Panc1 (cell line): Measurements from ENCODE around the gene ZNF415. TPM values are rescaled to one million over a fixed set of nuclear protein-coding genes. Genes with fewer than 3 reads are reported as not detected.

Source experiments
- ATAC-seq: fragments of 200-7000 bp; cut with Tn5 transposase; 2 replicates; pipeline ENCODE4 v1.9.1; 2020; ENCODE audit warnings: mild to moderate bottlenecking, moderate library complexity
- BruUV-seq: library from RNA; stranded (reverse); fragments of 400-500 nt; replicated peaks from 2 replicates; lab custom pipeline; 2021; lab: Mats Ljungman, UMichigan
- CTCF ChIA-PET: fragments of 300-600 bp; sonication (Branson Sonifier 250); formaldehyde crosslinking; loops from one replicate; lab custom pipeline; 2022; ENCODE audit warnings: antibody characterized with exemption; lab: Charles Lee
- POLR2A ChIA-PET: fragments of 300-600 bp; sonication (Branson Sonifier 250); formaldehyde crosslinking; loops from one replicate; lab custom pipeline; 2022; ENCODE audit warnings: antibody characterized with exemption; lab: Charles Lee
- DNase-seq: peaks from one replicate; pipeline ENCODE4 v3.0.0-alpha.2; 2010; ENCODE audit warnings: low read depth, low spot score
- H3K27ac ChIP-seq: 2 replicates; pipeline ENCODE4 v1.5.1; 2011; ENCODE audit warnings: mild to moderate bottlenecking, low read length, inconsistent platforms
- H3K27me3 ChIP-seq: fragments of 200-500 bp; sonication (Bioruptor generic); 2 replicates; pipeline ENCODE4 v1.6.0; 2014; ENCODE audit warnings: low read length, inconsistent platforms; ENCODE audit not compliant: control insufficient read depth, insufficient read depth
- H3K36me3 ChIP-seq: fragments of 200-500 bp; sonication (Bioruptor generic); 2 replicates; pipeline ENCODE4 v1.5.1; 2014; ENCODE audit warnings: inconsistent platforms, mild to moderate bottlenecking, low read length, moderate library complexity; ENCODE audit not compliant: control insufficient read depth, insufficient read depth
- H3K4me1 ChIP-seq: 2 replicates; pipeline ENCODE4 v1.5.1; 2011; ENCODE audit warnings: inconsistent platforms, mild to moderate bottlenecking, low read length, moderate library complexity; ENCODE audit not compliant: control insufficient read depth, insufficient read depth
- H3K4me3 ChIP-seq, 2 experiments: 2 replicates each; pipeline ENCODE4 v1.5.1; 2011 to 2012; ENCODE audit warnings: low read depth in 2 of 2, low read length in 2 of 2, mild to moderate bottlenecking in 2 of 2, inconsistent platforms in 1 of 2, moderate library complexity in 1 of 2
- H3K9me3 ChIP-seq: fragments of 200-500 bp; sonication (Bioruptor generic); 2 replicates; pipeline ENCODE4 v1.5.1; 2014; ENCODE audit warnings: low read depth, mild to moderate bottlenecking, inconsistent platforms, low read length, moderate library complexity; ENCODE audit not compliant: control insufficient read depth, insufficient read depth
- POLR2AphosphoS5 ChIP-seq: IDR thresholded peaks from 2 replicates; pipeline ENCODE4 v1.6.1; 2012; ENCODE audit warnings: mild to moderate bottlenecking, low read depth, low read length, moderate library complexity
- SIN3A ChIP-seq: IDR thresholded peaks from 2 replicates; pipeline ENCODE4 v1.6.1; 2012; ENCODE audit warnings: low read depth, mild to moderate bottlenecking, low read length, moderate library complexity, borderline replicate concordance; ENCODE audit not compliant: insufficient read depth
- TCF7L2 ChIP-seq: IDR thresholded peaks from 2 replicates; pipeline ENCODE4 v1.6.1; 2011; ENCODE audit warnings: mild to moderate bottlenecking, low read depth, low read length, inconsistent platforms
- in situ Hi-C: cut with HindIII; loops from 2 replicates; pipeline ENCODE4 v1.10.0; 2016; ENCODE audit warnings: low sequenced_read_pairs, low pct_unique_long_range_greater_than_20kb
- intact Hi-C: fragments of 100-400 bp; cut with micrococcal nuclease; formaldehyde crosslinking; loops from one replicate; pipeline ENCODE4 v1.10.0; 2022; ENCODE audit not compliant: unreplicated experiment
- total RNA-seq: library from RNA; stranded (reverse); gene quantifications from one replicate; pipeline ENCODE4 v1.2.1, GENCODE V29; 2021; ENCODE audit not compliant: unreplicated experiment
- TF ChIP-seq, protein P1 (sequence below), 2 experiments: IDR thresholded peaks; 2 replicates each; pipeline ENCODE4 v1.6.1; 2011 to 2012; ENCODE audit warnings: low read depth in 2 of 2, control low read depth in 1 of 2, low read length in 1 of 2, mild to moderate bottlenecking in 1 of 2, moderate library complexity in 1 of 2; ENCODE audit not compliant: insufficient read depth in 1 of 2
- TF ChIP-seq, protein P2 (sequence below): fragments of 450-650 bp; IDR thresholded peaks from 2 replicates; pipeline ENCODE4 v1.5.1; 2017; ENCODE audit warnings: mild to moderate bottlenecking

The ZNF415 gene
- total RNA-seq, 1 experiment from 2014 or later = not detected

DNA sequence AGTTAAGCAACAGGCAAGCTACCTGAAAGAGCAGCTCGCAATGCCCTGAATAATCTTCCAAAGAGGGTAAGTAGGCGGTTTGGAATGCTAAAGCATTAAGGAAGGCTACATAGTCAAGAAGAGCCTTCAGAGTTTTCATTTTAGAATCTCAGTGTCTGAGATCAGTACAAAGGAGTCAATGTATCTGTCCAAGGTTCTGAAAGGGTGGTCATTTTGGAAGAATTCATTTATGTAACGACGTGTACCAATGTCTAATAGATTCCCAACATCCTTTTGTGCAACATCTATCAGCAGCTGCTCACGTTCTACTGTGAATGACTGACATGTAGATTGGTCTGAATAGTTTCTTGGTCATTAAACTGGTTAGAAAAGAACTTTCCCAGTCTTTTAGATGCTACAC is 45.3 kb upstream of the ZNF415 start:
- ChIA-PET POLR2A (no interaction called here), CTCF (no interaction called here)
- BruUV-seq = no TSS peak

DNA sequence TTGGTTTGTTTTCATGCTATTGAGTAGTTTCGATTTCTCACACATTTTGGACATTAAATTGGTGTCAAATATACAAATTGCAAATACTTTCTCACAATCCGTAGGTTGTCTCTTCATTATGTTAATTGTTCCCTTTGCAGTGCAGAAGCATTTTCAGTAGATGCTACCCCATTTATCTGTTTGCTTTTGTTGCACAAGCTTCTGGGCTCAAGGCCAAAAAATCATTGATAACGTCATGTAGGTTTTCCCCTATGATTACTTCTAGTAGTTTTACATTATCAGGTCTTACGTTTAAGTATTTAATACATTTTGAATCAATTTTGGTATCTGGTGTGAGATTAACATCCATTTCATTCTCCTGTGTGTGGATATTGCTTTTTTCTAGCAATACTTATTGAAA is 40.2 kb upstream of the ZNF415 start:
- BruUV-seq = no TSS peak
- TF ChIP-seq SIN3A = no peak
- TF ChIP-seq POLR2AphosphoS5 = no peak
- TF ChIP-seq, protein P1, sequence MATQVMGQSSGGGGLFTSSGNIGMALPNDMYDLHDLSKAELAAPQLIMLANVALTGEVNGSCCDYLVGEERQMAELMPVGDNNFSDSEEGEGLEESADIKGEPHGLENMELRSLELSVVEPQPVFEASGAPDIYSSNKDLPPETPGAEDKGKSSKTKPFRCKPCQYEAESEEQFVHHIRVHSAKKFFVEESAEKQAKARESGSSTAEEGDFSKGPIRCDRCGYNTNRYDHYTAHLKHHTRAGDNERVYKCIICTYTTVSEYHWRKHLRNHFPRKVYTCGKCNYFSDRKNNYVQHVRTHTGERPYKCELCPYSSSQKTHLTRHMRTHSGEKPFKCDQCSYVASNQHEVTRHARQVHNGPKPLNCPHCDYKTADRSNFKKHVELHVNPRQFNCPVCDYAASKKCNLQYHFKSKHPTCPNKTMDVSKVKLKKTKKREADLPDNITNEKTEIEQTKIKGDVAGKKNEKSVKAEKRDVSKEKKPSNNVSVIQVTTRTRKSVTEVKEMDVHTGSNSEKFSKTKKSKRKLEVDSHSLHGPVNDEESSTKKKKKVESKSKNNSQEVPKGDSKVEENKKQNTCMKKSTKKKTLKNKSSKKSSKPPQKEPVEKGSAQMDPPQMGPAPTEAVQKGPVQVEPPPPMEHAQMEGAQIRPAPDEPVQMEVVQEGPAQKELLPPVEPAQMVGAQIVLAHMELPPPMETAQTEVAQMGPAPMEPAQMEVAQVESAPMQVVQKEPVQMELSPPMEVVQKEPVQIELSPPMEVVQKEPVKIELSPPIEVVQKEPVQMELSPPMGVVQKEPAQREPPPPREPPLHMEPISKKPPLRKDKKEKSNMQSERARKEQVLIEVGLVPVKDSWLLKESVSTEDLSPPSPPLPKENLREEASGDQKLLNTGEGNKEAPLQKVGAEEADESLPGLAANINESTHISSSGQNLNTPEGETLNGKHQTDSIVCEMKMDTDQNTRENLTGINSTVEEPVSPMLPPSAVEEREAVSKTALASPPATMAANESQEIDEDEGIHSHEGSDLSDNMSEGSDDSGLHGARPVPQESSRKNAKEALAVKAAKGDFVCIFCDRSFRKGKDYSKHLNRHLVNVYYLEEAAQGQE (IDR thresholded peaks at IDR 0.05; ENCODE audit: insufficient read depth in 1 of 2, low read depth in 2 of 2, low read length in 1 of 2) = no peak
- TF ChIP-seq, protein P2, sequence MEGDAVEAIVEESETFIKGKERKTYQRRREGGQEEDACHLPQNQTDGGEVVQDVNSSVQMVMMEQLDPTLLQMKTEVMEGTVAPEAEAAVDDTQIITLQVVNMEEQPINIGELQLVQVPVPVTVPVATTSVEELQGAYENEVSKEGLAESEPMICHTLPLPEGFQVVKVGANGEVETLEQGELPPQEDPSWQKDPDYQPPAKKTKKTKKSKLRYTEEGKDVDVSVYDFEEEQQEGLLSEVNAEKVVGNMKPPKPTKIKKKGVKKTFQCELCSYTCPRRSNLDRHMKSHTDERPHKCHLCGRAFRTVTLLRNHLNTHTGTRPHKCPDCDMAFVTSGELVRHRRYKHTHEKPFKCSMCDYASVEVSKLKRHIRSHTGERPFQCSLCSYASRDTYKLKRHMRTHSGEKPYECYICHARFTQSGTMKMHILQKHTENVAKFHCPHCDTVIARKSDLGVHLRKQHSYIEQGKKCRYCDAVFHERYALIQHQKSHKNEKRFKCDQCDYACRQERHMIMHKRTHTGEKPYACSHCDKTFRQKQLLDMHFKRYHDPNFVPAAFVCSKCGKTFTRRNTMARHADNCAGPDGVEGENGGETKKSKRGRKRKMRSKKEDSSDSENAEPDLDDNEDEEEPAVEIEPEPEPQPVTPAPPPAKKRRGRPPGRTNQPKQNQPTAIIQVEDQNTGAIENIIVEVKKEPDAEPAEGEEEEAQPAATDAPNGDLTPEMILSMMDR = no peak
- in situ Hi-C loops = no loop called here
- Histone ChIP-seq H3K9me3 (peaks cover 22% of the 10 kb centered on the region; the same call in 1 of the 2 replicates), H3K27ac (no peak overlapping the region), H3K4me1 (no peaks in the 10 kb centered on the region), H3K36me3 (no peaks in the 10 kb centered on the region), H3K27me3 (no peaks in the 10 kb centered on the region), H3K4me3 (no peak overlapping the region)
- no peak for ATAC-seq
- intact Hi-C loops = no loop called here
- no peak for DNase-seq
- ChIA-PET POLR2A (no interaction called here), CTCF (no interaction called here)

More for the DNA sequence above, 45.3 kb upstream of the ZNF415 start:
- TF ChIP-seq TCF7L2 = no peak
- TF ChIP-seq, protein P1 (IDR thresholded peaks at IDR 0.05; ENCODE audit: insufficient read depth in 1 of 2, low read depth in 2 of 2, low read length in 1 of 2) = peak in 1 of 2 experiments; percentile 85; a peak in 2 of 4 replicates
- in situ Hi-C loops (no loop called here), intact Hi-C loops (no loop called here)
- Histone ChIP-seq H3K4me3 (no peak overlapping the region), H3K27me3 (no peaks in the 10 kb centered on the region), H3K36me3 (peaks cover 3% of the 10 kb centered on the region; the same call in 1 of the 2 replicates), H3K27ac (no peak overlapping the region), H3K4me1 (no peaks in the 10 kb centered on the region), H3K9me3 (peaks cover 10% of the 10 kb centered on the region; the same call in 1 of the 2 replicates)
- DNase-seq = no peak
- no peak for ATAC-seq
